H7 (cell line): ENCODE results near the gene KRT8. TPM values are rescaled to one million over a fixed set of nuclear protein-coding genes. Genes with fewer than 3 reads are reported as not detected.
"Not testable (repeated sequence)": the region's sequence is repeated elsewhere in the genome, so short reads cannot be mapped to it uniquely, and the experiment has no call there.

ENCODE experiments used
- DNase-seq: peaks from one replicate; pipeline ENCODE4 v3.0.0; 2012
- H3K27me3 ChIP-seq: 2 replicates; pipeline ENCODE4 v1.6.0; 2011; ENCODE audit warnings: mild to moderate bottlenecking, low read length; ENCODE audit not compliant: control insufficient read depth, insufficient read depth
- H3K36me3 ChIP-seq: replicated peaks from 2 replicates; pipeline ENCODE4 v1.5.1; 2011; ENCODE audit warnings: low read length; ENCODE audit not compliant: control insufficient read depth, insufficient read depth
- H3K4me3 ChIP-seq: 2 replicates; pipeline ENCODE4 v1.5.1; 2011; ENCODE audit warnings: low read depth, mild to moderate bottlenecking, control low read depth, low read length, moderate library complexity; ENCODE audit not compliant: insufficient read depth
- total RNA-seq: library from RNA; depleted of rRNA; stranded (reverse); fragments of >200 nt; shearing (Covaris generic); gene quantifications from 2 replicates; pipeline ENCODE4 v1.2.3, GENCODE V29; 2014

KRT8 gene
- total RNA-seq, 1 experiment from 2014 or later: 445 TPM

DNA sequence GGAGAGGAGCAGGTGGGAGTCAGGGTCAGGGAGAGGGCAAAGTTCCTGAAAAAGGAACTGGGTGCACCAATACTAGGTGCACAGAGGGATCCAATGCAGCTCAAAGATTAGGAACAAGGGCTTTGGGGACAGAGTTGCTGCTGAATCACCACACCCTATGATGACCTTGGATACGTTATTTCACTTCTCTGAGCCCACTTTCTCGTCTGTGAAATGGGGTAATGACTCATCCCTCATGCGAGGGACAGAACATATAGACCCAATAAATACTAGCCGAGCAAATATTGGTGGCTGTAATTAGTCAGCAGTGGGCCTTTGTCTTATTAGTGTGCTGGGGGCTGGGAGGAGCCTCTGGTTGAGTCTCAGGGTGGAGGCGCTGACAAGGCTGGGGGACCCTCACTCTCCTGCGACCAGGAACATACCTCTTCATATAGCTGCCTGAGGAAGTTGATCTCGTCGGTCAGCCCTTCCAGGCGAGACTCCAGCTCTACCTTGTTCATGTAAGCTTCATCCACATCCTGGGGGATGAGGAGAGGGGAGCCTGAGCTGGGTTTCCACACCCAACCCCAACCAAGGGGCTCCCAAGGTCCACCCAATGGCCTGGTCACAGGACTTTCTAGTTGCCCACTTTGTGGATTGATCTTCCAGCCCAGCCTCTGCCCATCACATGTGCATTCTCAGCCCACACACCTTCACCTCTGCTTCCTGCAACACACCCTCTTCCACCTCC is 4.5 kb downstream of the KRT8 start:
- H3K36me3 ChIP-seq: peaks cover 41% of the 10 kb centered on the region
- no peak for DNase-seq
- H3K4me3 ChIP-seq: no peak overlapping the region
- no peaks in the 10 kb centered on the region for H3K27me3 ChIP-seq

GRCh38 chr12:52899338-52900035 is 5.4 kb downstream of the KRT8 start:
- Histone ChIP-seq H3K27me3 (no peaks in the 10 kb centered on the region), H3K36me3 (peaks cover 41% of the 10 kb centered on the region), H3K4me3 (no peak overlapping the region)
- DNase-seq: no peak

DNA sequence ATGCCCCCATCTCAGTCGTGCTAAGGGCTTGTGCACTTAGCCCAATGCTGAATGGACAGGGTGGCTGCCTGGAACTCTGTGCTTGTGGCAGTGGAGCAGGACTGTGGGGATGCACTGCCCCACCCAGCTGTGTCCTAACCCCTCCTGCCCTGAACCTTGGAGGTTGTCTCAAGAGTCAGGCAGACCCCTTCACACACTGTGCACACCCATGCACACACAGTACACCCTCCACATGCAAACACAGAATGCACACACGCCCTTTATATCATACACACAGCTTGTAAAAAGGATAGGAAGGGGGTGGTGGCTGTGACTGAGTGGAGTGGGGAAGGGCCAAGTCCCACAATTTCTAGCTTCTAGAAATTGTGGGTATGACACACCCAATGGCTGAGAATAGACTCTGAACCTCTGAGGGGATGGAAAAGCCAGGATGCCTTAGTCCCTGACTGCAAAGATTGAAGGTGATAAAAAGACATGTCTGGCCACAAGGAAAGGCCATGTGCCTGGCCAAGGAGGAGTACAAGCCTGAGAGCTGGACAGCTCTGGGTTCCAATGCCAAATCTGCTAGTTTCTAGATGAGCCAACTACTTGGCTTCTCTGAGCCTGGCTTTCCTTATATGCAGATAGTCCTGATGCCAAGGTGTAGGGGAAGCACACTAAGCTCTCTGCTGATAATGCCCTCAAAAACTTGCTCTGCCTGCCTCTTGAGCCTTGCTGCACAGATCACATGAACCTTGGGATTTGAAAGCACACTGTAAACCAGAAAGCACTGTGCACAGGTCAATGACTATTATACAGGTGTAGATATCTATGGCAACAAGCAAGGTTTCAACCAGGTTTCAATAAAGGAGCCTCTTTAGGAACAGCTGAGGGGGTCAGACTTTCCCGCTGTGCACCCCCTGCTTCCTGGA is 8.4 kb downstream of the KRT8 start:
- H3K27me3 ChIP-seq: no peaks in the 10 kb centered on the region
- DNase-seq: no peak
- H3K4me3 ChIP-seq: no peak overlapping the region
- H3K36me3 ChIP-seq: peaks cover 36% of the 10 kb centered on the region

GRCh38 chr12:52895726-52896189 is 9.1 kb downstream of the KRT8 start:
- no peak for DNase-seq
- H3K27me3 ChIP-seq: no peaks in the 10 kb centered on the region
- peaks cover 29% of the 10 kb centered on the region for H3K36me3 ChIP-seq
- H3K4me3 ChIP-seq: no peak overlapping the region

GRCh38 chr12:52892974-52893373 is 11.9 kb downstream of the KRT8 start:
- no peak overlapping the region for H3K4me3 ChIP-seq
- no peak for DNase-seq
- H3K27me3 ChIP-seq: no peaks in the 10 kb centered on the region
- H3K36me3 ChIP-seq: peaks cover 9% of the 10 kb centered on the region

DNA sequence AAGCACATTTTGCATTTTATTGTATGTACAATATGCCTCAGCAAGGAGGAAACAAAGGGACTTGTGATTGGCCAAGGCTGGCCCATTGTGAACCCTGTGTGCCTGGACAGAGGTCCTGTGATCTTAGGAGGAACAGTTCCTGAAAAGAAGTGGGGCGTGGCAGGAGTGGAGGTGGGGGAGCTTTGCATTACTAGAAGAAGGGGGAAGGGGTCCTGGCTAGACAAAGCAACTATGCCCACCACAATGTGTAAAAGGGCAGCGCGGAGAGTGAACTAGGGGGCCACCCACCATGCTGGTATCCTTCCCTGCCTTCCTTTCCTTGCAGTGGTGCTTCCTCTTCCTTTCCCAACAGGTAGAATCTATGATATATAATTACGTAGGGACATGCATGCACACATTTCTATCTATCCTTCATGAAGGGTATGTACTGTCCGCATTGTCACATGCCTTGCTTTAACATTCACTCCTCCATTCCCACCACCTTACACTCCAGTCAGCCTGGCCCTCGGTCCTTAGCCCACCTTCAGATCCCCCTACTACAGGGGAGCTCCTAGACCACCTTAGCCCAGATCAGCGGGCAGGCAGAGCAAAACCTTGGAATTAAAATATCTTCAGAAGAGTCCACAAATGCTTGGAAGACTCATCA is 12.5 kb downstream of the KRT8 start:
- no peak for DNase-seq
- Histone ChIP-seq H3K4me3 (no peak overlapping the region), H3K36me3 (peaks cover 6% of the 10 kb centered on the region)

GRCh38 chr12:52891044-52891443 is 13.8 kb downstream of the KRT8 start:
- H3K36me3 ChIP-seq: no peaks in the 10 kb centered on the region; the same call in 1 of the 2 replicates
- H3K27me3 ChIP-seq: no peaks in the 10 kb centered on the region
- H3K4me3 ChIP-seq: no peak overlapping the region
- no peak for DNase-seq

More for the DNA sequence above, 12.5 kb downstream of the KRT8 start:
- H3K27me3 ChIP-seq: no peaks in the 10 kb centered on the region

DNA sequence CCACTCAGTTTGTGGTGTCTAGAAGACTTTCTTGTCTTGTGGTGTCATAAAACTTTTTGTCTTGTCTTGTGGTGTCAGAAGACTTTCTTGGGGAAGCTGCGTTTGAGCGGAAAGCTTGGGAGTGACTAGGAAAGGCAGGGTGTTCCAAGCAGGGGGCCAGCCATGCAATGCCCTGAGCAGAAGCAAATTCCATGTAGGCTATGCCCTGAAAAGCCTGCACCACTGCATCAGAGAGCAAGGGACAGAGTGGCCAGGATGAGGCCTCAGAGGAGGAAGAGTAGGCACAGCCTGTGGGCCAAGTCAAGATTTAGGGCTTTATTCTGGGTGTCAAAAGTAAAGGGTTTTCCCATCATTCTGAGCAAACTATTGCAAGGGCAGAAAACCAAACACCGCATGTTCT is 14.5 kb downstream of the KRT8 start:
- Histone ChIP-seq H3K4me3 (no peak overlapping the region), H3K27me3 (no peaks in the 10 kb centered on the region), H3K36me3 (no peaks in the 10 kb centered on the region)
- DNase-seq: no peak

DNA sequence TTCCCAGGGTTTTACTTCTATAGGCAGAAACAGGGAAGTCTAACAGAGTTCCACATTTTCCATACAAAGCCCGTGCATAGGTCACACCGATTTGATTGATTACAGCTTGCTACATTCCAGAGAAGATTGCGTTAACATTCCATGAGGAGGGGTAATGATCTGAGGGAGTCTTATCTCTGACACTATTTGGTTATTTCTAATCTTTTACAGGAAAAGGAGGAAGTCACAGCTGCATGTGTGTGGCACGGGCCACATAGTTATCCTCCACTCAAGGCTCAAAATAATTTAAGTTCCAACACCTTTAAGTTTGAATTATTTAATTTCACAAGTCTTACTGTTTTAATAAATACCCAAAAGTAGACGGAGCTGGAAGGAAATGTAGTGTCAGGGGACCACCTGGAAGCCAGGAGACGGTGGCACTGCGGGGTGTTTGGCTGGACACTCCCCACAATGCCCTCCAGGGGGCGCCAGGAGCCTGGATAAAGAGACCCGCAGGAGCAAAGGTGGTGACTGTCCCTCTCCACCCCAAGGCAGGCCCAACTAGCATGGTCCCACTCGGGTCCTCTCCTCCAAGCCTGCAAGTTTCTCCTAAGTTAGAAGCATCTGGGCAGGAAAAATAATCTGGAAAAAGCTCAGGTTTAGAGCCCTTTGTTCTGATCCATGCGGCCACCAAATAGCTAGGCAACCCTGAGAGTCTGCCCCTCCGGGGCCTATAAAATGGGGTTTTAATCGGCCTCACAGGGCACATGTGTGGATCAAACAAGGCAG is 20.2 kb downstream of the KRT8 start:
- Histone ChIP-seq H3K36me3 (no peaks in the 10 kb centered on the region), H3K4me3 (no peak overlapping the region), H3K27me3 (no peaks in the 10 kb centered on the region)
- DNase-seq: peak; percentile 87

- DNase-seq: not testable (repeated sequence)
These were observed 24.4 kb downstream of the KRT8 start for GRCh38 chr12:52880499-52880898.

GRCh38 chr12:52879394-52880351 is 25.2 kb downstream of the KRT8 start:
- Histone ChIP-seq H3K36me3 (no peaks in the 10 kb centered on the region), H3K4me3 (peak overlapping the region; percentile 28; the same call in 1 of the 2 replicates), H3K27me3 (no peaks in the 10 kb centered on the region; the same call in 1 of the 2 replicates)
- peak; percentile 94 for DNase-seq

More at GRCh38 chr12:52880499-52880898, 24.4 kb downstream of the KRT8 start:
- not testable (repeated sequence) for H3K4me3 ChIP-seq, H3K27me3 ChIP-seq, H3K36me3 ChIP-seq

DNA sequence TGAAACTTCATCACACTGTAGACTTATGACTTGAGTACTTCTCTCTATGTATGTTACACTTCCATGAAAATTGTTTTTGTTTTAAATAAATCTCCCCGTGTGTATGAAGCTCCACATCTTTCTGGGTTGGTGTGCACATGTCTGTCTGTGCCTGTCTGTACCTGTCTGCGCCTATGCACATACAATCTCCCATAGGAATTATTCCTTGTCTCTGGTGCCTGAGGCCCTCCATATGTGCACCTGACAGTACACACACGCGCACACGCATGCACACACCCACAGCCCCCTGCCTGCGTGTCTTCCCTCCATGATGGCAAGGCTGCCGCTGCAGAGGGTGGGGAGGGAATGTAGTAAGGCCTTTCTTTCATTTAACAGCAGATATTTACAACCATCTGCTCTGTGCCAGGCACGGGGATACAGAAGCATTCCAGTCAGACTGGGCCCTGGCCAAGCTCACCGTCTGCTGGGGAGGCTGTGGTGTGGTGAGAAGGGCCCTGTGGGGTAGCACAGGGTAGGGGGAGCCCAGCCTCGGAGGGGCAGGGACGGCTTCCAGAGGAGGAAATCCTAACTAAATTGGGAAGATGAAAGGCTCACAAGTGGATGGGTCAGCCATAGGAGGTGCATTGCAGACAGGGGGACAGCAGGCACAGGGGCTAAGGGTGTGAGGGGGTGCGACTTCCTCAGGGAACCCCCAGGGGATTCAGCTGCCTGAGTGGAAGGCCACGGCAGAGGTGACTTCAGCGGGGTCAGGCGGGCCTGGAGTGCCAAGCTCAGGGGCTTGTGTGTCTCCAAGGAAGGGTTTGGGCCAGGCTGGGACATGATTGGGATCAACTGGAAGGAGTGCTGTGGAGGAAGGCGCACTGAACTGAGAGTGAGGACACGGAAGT is 26.1 kb downstream of the KRT8 start:
- Histone ChIP-seq H3K36me3 (no peaks in the 10 kb centered on the region), H3K4me3 (peak overlapping the region; percentile 28; the same call in 1 of the 2 replicates), H3K27me3 (peaks cover 6% of the 10 kb centered on the region)
- no peak for DNase-seq
